GM18519 (cell line): ENCODE data around the gene KCNMB3.
"Not testable (repeated sequence)": the region's sequence is repeated elsewhere in the genome, so short reads cannot be mapped to it uniquely, and the experiment has no call there.

Experiments used
- ATAC-seq: cut with Tn5 transposase; IDR thresholded peaks from one replicate; pipeline ENCODE4 v1.9.1; 2021; ENCODE audit warnings: mild to moderate bottlenecking, moderate library complexity; ENCODE audit not compliant: unreplicated experiment, low FRiP score

KCNMB3 gene

GRCh38 chr3:179265092-179265491 is 14.2 kb upstream of the KCNMB3 start:
- no peak for ATAC-seq

DNA sequence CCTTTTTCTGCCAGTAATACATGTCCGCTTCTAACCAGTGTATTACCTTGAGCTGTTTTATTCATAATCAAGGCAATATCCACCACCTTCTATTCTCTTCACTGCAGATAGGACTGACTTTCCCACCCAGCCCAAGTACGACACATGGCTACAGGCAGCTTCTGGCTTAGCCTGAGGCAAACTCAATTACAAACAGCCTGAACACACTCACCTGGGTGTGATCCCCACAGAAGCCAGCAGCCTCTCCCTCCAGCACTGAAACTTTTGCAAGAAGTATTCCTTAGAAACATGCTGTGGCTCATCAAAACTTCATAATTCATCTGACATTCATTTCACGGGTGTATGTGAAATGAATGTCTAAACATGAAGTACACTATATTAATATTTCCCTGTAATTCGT is 13.5 kb upstream of the KCNMB3 start:
- ATAC-seq = no peak

DNA sequence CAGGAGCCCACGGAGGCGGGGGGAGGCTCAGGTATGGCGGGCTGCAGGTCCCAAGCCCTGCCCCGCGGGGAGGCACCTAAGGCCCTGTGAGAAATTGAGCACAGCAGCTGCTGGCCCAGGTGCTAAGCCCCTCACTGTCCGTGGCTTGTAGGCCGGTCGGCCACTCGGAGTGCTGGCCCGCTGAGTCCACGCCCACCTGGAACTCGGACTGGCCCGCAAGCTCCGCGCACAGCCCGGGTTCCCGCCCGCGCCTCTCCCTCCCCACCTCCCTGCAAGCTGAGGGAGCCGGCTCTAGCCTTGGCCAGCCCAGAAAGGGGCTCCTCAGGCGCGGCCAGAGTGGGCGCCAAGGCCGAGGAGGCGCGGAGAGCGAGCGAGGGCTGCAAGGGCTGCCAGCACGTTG is 12.2 kb upstream of the KCNMB3 start:
- ATAC-seq = no peak

DNA sequence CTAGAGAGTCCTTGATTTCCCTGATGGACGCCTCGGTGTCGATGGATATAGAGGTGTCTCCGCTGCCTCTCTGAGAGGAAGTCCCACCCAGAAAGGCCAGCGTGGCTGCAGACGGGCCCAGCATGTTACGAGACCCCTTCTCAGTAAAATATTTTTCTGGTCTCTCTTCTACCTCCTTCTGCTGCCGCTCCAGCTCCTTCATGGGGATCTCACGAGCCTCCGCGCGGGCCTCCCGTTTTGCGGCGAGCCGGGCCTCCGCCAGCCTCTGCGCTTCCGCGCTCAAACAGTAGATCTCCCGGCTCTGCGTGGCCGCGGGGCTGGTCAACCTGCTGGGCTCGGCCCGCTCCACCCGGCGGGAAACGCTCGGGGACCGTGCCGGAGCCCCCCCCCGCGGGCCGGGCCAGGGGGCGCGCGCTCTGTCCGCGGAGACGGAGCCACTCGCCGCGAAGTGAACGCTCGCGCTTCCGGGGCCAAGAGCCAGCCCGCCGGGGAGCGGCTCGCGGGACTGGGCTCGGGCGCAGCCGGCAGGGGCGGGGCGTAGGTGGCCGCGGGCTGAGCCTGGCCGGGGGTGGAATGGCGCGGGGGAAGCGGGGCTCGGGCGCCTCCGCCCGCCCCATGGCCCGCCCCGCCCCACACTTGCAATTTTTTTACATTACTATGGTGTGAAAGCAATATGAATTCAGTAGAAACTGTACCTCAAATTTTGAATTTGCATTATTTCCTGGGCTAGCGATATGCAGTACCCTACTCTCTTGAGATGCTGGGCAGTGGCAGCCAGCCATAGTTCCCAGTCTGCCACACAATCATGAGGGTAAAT is 10.2 kb upstream of the KCNMB3 start:
- ATAC-seq = peak; percentile 73

DNA sequence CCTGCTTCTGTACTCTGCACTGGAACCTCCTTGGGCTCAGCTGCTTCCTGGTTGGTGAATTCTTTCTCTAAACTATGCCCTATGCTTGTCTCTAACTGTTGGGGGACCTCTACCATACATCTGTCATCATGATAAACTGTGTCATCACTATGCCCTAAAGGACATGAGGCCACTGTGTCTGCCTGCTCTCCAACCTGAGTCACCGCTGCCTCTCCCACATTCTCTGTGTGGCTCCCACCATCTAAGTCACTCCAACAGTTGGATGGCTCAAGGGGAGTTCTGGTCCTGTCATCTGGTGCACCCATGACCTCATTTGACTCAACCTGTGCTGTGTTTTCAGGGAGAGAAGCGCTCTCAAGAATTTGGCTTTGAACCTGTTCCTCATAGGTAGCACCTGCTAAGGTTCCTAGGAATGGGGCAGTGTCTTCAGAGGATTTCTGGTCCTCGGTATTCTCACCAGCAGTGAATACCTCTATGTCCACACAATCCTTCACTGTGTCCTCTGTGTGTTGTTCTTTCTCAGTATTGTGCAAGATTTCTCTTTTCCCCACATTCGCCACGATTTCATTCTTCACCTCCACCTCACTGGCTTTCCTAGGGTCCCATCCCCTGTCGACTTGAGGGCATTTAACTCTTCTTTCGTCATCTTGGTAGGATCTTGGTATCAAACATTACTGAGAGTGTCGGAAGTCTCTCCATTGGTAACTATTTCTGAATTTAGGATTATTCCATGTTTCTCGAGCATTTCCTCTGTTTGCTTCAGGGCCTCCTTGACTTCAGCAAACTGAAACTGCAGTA is 9.2 kb upstream of the KCNMB3 start:
- ATAC-seq = not testable (repeated sequence)

DNA sequence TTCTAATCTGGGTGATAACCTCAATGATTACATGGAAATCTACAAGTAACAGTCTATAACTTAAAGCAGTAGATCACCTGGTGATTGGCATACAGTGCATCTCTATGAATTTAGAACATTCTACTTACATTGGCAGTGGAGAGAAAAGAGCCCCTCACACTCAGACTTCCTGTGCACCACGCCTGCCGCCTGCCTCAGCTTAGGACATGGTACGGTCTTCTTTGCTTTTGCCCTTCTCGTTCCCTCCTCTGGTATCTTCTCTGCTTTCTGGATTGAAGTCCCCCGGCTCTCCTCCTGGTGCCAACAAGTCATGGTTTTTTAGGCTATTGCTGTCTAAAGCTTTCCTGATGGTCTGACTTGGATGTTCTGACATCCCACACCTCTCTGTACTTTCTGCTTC is 7.9 kb upstream of the KCNMB3 start:
- ATAC-seq = no peak

GRCh38 chr3:179257742-179258141 is 6.8 kb upstream of the KCNMB3 start:
- ATAC-seq = not testable (repeated sequence)

DNA sequence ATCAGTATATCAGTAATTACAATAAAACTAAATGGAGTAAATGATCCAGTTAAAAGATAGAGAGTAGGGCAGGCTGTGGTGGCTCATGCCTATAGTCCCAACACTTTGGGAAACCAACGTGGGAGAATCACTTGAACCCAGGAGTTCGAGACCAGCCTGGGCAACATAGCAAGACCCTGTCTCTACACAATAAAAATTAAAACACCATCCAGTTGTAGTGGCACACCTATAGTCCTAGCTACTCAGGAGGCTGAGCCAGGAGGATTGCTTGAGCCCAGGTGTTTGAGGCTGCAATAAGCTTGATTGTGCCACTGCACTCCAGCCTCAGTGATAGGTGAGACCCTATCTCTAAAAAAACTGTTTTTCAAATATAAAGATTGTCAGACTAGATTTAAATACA is 5.9 kb upstream of the KCNMB3 start:
- no peak for ATAC-seq

- ATAC-seq = no peak
Observed at GRCh38 chr3:179247289-179248015, 3.5 kb downstream of the KCNMB3 start.

- ATAC-seq = no peak
Observed at GRCh38 chr3:179244878-179245277, 6.0 kb downstream of the KCNMB3 start.

- not testable (repeated sequence) for ATAC-seq
Observed at GRCh38 chr3:179242859-179243258, 8.1 kb downstream of the KCNMB3 start.

- ATAC-seq = not testable (repeated sequence)
Observed at GRCh38 chr3:179240299-179240698, 10.6 kb downstream of the KCNMB3 start.

GRCh38 chr3:179236669-179237301 is 14.1 kb downstream of the KCNMB3 start:
- peak; percentile 79 for ATAC-seq

DNA sequence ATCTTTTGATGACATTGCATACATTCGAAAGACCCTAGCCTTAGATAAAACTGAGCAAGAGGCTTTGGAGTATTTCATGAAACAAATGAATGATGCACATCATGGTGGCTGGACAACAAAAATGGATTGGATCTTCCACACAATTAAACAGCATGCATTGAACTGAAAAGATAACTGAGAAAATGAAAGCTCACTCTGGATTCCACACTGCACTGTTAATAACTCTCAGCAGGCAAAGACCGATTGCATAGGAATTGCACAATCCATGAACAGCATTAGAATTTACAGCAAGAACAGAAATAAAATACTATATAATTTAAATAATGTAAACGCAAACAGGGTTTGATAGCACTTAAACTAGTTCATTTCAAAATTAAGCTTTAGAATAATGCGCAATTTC is 16.7 kb downstream of the KCNMB3 start:
- no peak for ATAC-seq

- no peak for ATAC-seq
Observed at GRCh38 chr3:179233043-179233442, 17.9 kb downstream of the KCNMB3 start.

DNA sequence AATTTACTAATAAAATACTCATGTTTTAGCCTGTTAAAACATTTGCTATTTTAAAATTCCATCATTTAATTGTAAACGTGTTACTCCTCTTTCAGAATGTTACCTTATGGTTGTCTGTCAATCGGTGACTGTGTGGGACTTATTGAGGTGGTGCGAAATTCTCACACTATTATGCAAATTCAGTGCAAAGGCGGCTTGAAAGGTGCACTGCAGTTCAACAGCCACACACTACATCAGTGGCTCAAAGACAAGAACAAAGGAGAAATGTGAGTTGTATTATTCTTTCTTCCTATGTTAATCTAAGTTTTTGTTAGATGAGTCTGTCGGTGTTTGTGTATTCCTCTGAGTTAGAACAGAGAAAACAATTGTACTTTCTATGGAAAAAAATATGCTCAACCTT is 21.7 kb downstream of the KCNMB3 start:
- no peak for ATAC-seq

DNA sequence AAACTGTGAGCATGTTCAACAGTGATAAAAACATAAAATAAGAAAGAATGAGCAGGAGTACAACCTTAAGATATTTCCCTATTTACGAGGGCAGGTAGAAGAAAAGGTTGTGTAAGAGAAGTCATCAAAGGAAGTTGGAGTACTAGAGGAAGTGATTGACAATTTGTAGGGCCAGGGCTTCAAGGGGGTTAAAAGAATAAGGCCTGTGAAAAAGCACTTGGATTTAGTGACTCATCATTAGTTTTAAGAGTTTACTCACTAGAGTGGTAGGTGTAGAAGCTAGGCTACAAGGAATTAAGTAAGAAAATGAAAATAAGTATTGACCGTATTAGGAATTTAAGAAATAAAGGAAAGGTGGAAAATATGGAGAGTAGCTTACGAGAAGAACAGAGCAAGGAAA is 23.6 kb downstream of the KCNMB3 start:
- ATAC-seq = no peak

DNA sequence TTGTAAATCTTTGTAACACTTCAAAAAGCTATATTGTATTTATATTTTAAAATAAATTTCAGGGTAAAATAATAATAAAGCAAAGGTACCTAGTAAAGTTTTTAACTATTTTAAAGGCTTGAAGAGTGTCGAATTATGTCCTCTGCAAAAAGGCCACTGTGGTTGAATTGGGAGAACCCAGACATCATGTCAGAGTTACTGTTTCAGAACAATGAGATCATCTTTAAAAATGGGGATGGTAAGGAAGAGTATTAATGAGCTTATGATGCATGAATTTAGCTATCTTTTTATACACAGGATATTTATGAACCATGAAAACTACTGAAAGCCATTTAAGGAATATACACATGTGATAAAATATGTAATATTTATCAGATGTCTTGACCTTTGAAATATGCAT is 26.3 kb downstream of the KCNMB3 start:
- ATAC-seq = no peak

- ATAC-seq = no peak
Observed at GRCh38 chr3:179223548-179223947, 27.4 kb downstream of the KCNMB3 start.

- not testable (repeated sequence) for ATAC-seq
Observed at GRCh38 chr3:179218213-179218612, 32.7 kb downstream of the KCNMB3 start.

GRCh38 chr3:179215550-179215949 is 35.4 kb downstream of the KCNMB3 start:
- not testable (repeated sequence) for ATAC-seq
